GM12878 (cell line): ENCODE measurements around the gene QRFP. TPM values are rescaled to one million over a fixed set of nuclear protein-coding genes. Genes with fewer than 3 reads are reported as not detected.

Experiments
- ATAC-seq: fragments of 200-7000 bp; cut with Tn5 transposase; 3 replicates; pipeline ENCODE4 v1.9.1; 2020; ENCODE audit warnings: mild to moderate bottlenecking, moderate library complexity
- BruUV-seq: library from RNA; stranded (reverse); fragments of 400-500 nt; replicated peaks from 2 replicates; lab custom pipeline; 2021; lab: Mats Ljungman, UMichigan
- CTCF ChIA-PET: fragments of 300-600 bp; sonication (Branson Sonifier 250); formaldehyde crosslinking; extraction: SDS; loops from one replicate; lab custom pipeline; 2021; ENCODE audit warnings: inconsistent platforms; lab: Yijun Ruan, JAX
- POLR2A ChIA-PET: fragments of 350-600 bp; formaldehyde crosslinking; extraction: SDS; loops from one replicate; lab custom pipeline; 2021; ENCODE audit warnings: inconsistent platforms; lab: Charles Lee
- RAD21 ChIA-PET: fragments of 300-600 bp; sonication (Branson Sonifier 250); formaldehyde crosslinking; loops from one replicate; lab custom pipeline; 2023; ENCODE audit warnings: antibody characterized with exemption; ENCODE audit not compliant: unreplicated experiment; lab: Charles Lee
- SMC1A ChIA-PET: fragments of 300-600 bp; sonication (Branson Sonifier 250); formaldehyde crosslinking; loops from one replicate; lab custom pipeline; 2023; ENCODE audit not compliant: unreplicated experiment, uncharacterized antibody; lab: Charles Lee
- DNase-seq: peaks from one replicate; pipeline ENCODE4 v3.0.0-alpha.2; 2011; ENCODE audit warnings: low read depth, low spot score
- FAIRE-seq: peaks from 3 replicates; lab custom pipeline; 2011; peaks lifted over from hg19 to GRCh38; lab: Jason Lieb, UNC
- H2AFZ ChIP-seq: 2 replicates; pipeline ENCODE4 v1.6.0; 2011; ENCODE audit warnings: low read depth, low read length, control low read depth; ENCODE audit not compliant: control insufficient read depth
- H3K27ac ChIP-seq: 2 replicates; pipeline ENCODE4 v1.5.1; 2011; ENCODE audit warnings: control low read depth; ENCODE audit not compliant: control insufficient read depth, insufficient read depth
- H3K27me3 ChIP-seq, 2 experiments: replicated peaks in 1 of 2; 2 replicates each; pipeline versions ENCODE4 v1.6.0 to v1.6.1; 2011; ENCODE audit warnings: low read length in 1 of 2; ENCODE audit not compliant: control insufficient read depth in 2 of 2, insufficient read depth in 2 of 2
- H3K36me3 ChIP-seq, 2 experiments: 2 replicates each; pipeline ENCODE4 v1.5.1; 2011; ENCODE audit warnings: low read length in 1 of 2; ENCODE audit not compliant: control insufficient read depth in 2 of 2, insufficient read depth in 2 of 2
- H3K4me1 ChIP-seq: 2 replicates; pipeline ENCODE4 v1.6.1; 2011; ENCODE audit warnings: mild to moderate bottlenecking, low read length, moderate library complexity, mixed read lengths; ENCODE audit not compliant: control insufficient read depth, insufficient read depth
- H3K4me2 ChIP-seq: 2 replicates; pipeline ENCODE4 v1.6.0; 2011; ENCODE audit warnings: control low read depth; ENCODE audit not compliant: control insufficient read depth, insufficient read depth
- H3K4me3 ChIP-seq: fragments of 200-600 bp; sonication (generic); 2 replicates; pipeline ENCODE4 v1.5.1; 2016
- H3K79me2 ChIP-seq: 2 replicates; pipeline ENCODE4 v1.6.0; 2011; ENCODE audit warnings: low read length; ENCODE audit not compliant: control insufficient read depth, insufficient read depth
- H3K9ac ChIP-seq: 2 replicates; pipeline ENCODE4 v1.8.0; 2011; ENCODE audit warnings: low read length, control low read depth, mixed read lengths; ENCODE audit not compliant: control insufficient read depth, insufficient read depth
- H3K9me3 ChIP-seq: replicated peaks from 3 replicates; pipeline ENCODE4 v1.5.1; 2011; ENCODE audit warnings: mild to moderate bottlenecking, low read length; ENCODE audit not compliant: control insufficient read depth, insufficient read depth
- H4K20me1 ChIP-seq: 2 replicates; pipeline ENCODE4 v1.6.0; 2011; ENCODE audit not compliant: control insufficient read depth, insufficient read depth
- ATF7 ChIP-seq: fragments of 450-650 bp; IDR thresholded peaks from 2 replicates; pipeline ENCODE4 v1.6.1; 2016; ENCODE audit warnings: low read depth, mild to moderate bottlenecking
- BMI1 ChIP-seq: fragments of 450-650 bp; IDR thresholded peaks from 2 replicates; pipeline ENCODE4 v1.6.1; 2016; ENCODE audit warnings: mild to moderate bottlenecking, moderate library complexity, borderline replicate concordance
- CHD1 ChIP-seq: IDR thresholded peaks from 2 replicates; pipeline ENCODE4 v1.6.1; 2012; ENCODE audit warnings: low read depth, low read length, improper control_type of control experiment
- EED ChIP-seq: sonication (generic); IDR thresholded peaks from 2 replicates; pipeline ENCODE4 v1.6.1; 2016; ENCODE audit warnings: antibody characterized with exemption, low read depth
- ESRRA ChIP-seq: IDR thresholded peaks from 2 replicates; pipeline ENCODE4 v1.6.1; 2012; ENCODE audit warnings: mild to moderate bottlenecking, low read length, improper control_type of control experiment
- KLF5 ChIP-seq: fragments of 450-650 bp; IDR thresholded peaks from 2 replicates; pipeline ENCODE4 v1.6.1; 2014; ENCODE audit warnings: mild to moderate bottlenecking; ENCODE audit not compliant: partially characterized antibody
- STAT3 ChIP-seq: IDR thresholded peaks from 2 replicates; pipeline ENCODE4 v1.6.1; 2011; ENCODE audit warnings: low read depth, low read length, improper control_type of control experiment
- TAF1 ChIP-seq: IDR thresholded peaks from 2 replicates; pipeline ENCODE4 v1.6.1; 2011; ENCODE audit warnings: mild to moderate bottlenecking, low read depth, low read length, borderline replicate concordance
- WGBS: methylation state at CpG from one replicate; pipeline ENCODE4 v1.1.6; 2016; ENCODE audit warnings: low lambda C conversion rate; ENCODE audit not compliant: insufficient replicate concordance, insufficient coverage; ENCODE audit errors: missing lambda C conversion rate; 5-methylcytosine and 5-hydroxymethylcytosine counted together
- in situ Hi-C: fragments of 300-500 bp; cut with MboI; formaldehyde crosslinking; loops from 9 replicates; pipeline ENCODE4 v1.14.3; 2018; ENCODE audit warnings: mixed read lengths
- intact Hi-C: fragments of 100-400 bp; cut with micrococcal nuclease; formaldehyde crosslinking; loops from one replicate; pipeline ENCODE4 v1.14.2; 2022; ENCODE audit not compliant: unreplicated experiment
- polyA plus RNA-seq, 11 experiments: library from polyadenylated mRNA; depleted of rRNA in 4 of 11; unstranded in 6 of 11; stranded (reverse) in 5 of 11; fragments of >200 nt; fragmentation: Nextera tagmentation in 4 of 11; fragmentation: Illumina TruSeq in 1 of 11; extraction: Ambion mirVana in 4 of 11; extraction: Trizol in 1 of 11; gene quantifications; 1 replicate in 1 of 11; 2 replicates in 10 of 11; pipeline versions ENCODE4 v1.2.1 to v1.2.3, GENCODE V29; 2011 to 2016; ENCODE audit warnings: inconsistent platforms in 2 of 11, missing spikeins in 2 of 11, low read depth in 1 of 11
- total RNA-seq, 4 experiments: library from RNA; depleted of rRNA in 3 of 4; stranded (reverse); fragments of >200 nt in 3 of 4; fragmentation: Illumina TruSeq in 1 of 4; extraction: Trizol in 1 of 4; gene quantifications; 2 replicates each; pipeline versions ENCODE4 v1.2.1 to v1.2.3, GENCODE V29; 2013 to 2021

QRFP gene
- total and polyA plus RNA-seq, 10 of the 15 experiments (the other 5 are each of a cell fraction or from before 2014, with no cell fraction given) = not detected

GRCh38 chr9:130895038-130895437 is 1.6 kb downstream of the QRFP start:
- RAD21 ChIA-PET = no interaction called here
- no peak overlapping the region for H2AFZ ChIP-seq
- CTCF ChIA-PET = interaction anchor here (1.1 to 1.3 kb wide), 2 partner anchors 26 to 28 kb away, joined by 3 read pairs; no protein-coding TSS in a partner anchor
- WGBS = 90% methylated on average over 9 of the region's 9 CpGs
- no peaks in the 10 kb centered on the region for H3K4me1 ChIP-seq
- intact Hi-C loops = no loop called here
- H3K27me3 ChIP-seq = no peaks in the 10 kb centered on the region
- H3K27ac ChIP-seq = no peak overlapping the region
- ATAC-seq (no peak), DNase-seq (no peak), FAIRE-seq (no peak)
- POLR2A ChIA-PET = no interaction called here
- H3K9ac ChIP-seq = no peak overlapping the region
- no peaks in the 10 kb centered on the region for H3K79me2 ChIP-seq
- no peaks in the 10 kb centered on the region for H4K20me1 ChIP-seq
- H3K36me3 ChIP-seq = peaks cover 0 to 2% of the 10 kb centered on the region in 2 experiments; a peak in 1 of 4 replicates
- SMC1A ChIA-PET = interaction anchor here (1.9 kb wide), 1 partner anchor 48 kb away, joined by 4 read pairs; no protein-coding TSS in a partner anchor
- BruUV-seq = no TSS peak
- H3K4me2 ChIP-seq = no peak overlapping the region
- no peak overlapping the region for H3K4me3 ChIP-seq
- TF ChIP-seq ESRRA = no peak
- TF ChIP-seq ATF7 = no peak
- no peak for TF ChIP-seq EED
- no peak for TF ChIP-seq BMI1
- TF ChIP-seq, all 136 proteins: peak for 0
- H3K9me3 ChIP-seq = no peaks in the 10 kb centered on the region
- in situ Hi-C loops = no loop called here

GRCh38 chr9:130894546-130894945 is 2.1 kb downstream of the QRFP start:
- in situ Hi-C loops = no loop called here
- no peak overlapping the region for H3K27ac ChIP-seq
- RAD21 ChIA-PET = no interaction called here
- no peak for FAIRE-seq
- ATAC-seq = no peak
- no peak overlapping the region for H3K9ac ChIP-seq
- H4K20me1 ChIP-seq = no peaks in the 10 kb centered on the region
- BruUV-seq = no TSS peak
- no peak overlapping the region for H3K4me3 ChIP-seq
- SMC1A ChIA-PET = interaction anchor here (1.9 kb wide), 1 partner anchor 48 kb away, joined by 4 read pairs; no protein-coding TSS in a partner anchor
- intact Hi-C loops = no loop called here
- H2AFZ ChIP-seq = no peak overlapping the region
- no peaks in the 10 kb centered on the region for H3K9me3 ChIP-seq
- H3K79me2 ChIP-seq = no peaks in the 10 kb centered on the region
- no peak for DNase-seq
- WGBS = 63% methylated on average over 7 of the region's 7 CpGs
- no peaks in the 10 kb centered on the region for H3K27me3 ChIP-seq
- no peak for TF ChIP-seq KLF5
- TF ChIP-seq STAT3 = no peak
- TF ChIP-seq TAF1 = no peak
- no peak for TF ChIP-seq CHD1
- TF ChIP-seq, all 136 proteins: peak for 0
- Histone ChIP-seq H3K4me1 (no peaks in the 10 kb centered on the region), H3K4me2 (no peak overlapping the region), H3K36me3 (peaks cover 0 to 2% of the 10 kb centered on the region in 2 experiments; a peak in 1 of 4 replicates)
- POLR2A ChIA-PET = no interaction called here
- CTCF ChIA-PET = interaction anchor here (1.1 to 1.3 kb wide), 2 partner anchors 25 to 27 kb away, joined by 3 read pairs; no protein-coding TSS in a partner anchor
